Stimulated activated CD8-positive, alpha-beta memory T cell treated with anti-CD3 and anti-CD28 coated beads, Interleukin-7, amount 100 ng/mL, for 1 hour (primary cell): ENCODE measurements around the gene SV2B.
"Not testable (repeated sequence)": the region's sequence is repeated elsewhere in the genome, so short reads cannot be mapped to it uniquely, and the experiment has no call there.

ENCODE experiments used
- DNase-seq, 2 donors: peaks; one replicate each; pipeline ENCODE4 v3.0.0-alpha.2; 2020; ENCODE audit warnings: low read depth in 2 of 2

SV2B gene

DNA sequence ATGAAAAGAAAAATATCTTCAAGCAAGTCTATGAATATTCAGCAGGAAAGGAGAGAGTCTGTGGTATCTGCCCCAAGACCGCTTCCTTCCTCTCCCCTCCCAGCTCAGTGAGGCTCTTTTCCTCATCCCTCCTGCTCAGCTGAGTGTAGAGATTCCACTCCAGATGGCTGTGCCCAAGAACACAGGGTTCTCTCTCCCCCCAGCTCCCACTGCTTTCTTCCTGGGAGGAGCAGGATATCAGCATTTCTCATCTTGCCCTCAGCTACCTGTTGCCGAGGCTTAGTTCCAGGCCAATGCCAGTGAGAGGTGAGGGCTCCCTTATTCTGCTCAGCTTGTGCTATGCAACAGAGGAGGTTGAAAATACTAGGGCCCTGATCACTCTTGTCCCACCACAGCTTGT, 211.9 kb downstream of the SV2B start:
- DNase-seq: no peak

DNA sequence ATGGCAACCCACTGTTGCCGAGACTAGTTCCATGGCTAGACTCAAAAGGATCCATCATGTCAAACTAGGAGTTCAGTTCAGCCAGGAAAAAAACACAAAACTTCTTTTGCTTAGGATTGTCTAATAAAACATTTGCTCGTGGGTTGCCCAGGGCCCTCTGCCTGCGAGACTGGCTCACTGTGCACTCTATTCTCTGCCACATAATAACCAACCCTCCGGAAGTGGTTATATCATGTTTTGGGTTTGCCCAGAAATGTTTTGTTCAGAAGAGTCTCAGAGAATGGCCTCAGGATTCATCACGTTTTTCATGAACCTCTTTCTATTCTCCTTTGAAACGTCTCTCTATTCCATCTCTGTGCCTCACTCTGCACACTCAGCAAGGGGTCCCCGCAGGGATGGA, 216.1 kb downstream of the SV2B start:
- no peak for DNase-seq

DNA sequence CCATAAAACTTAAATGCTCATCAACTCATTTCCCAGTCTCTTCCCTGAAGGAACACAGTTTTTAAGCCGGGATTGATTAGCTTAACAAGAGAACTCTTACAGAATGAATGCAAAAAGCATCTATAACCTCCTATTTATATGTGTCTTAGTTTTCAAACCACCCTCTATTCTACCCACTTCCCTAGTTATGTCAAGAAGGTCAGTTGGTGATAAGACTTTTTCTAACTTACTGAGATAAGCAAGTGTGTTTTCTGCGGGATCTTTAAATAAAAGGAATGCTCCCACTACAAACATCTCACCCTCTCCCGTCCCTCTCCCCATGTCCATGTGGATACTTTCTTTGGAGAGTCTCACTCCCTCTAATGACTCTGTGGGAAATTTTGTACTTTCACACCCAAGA, 218.5 kb downstream of the SV2B start:
- no peak for DNase-seq

DNA sequence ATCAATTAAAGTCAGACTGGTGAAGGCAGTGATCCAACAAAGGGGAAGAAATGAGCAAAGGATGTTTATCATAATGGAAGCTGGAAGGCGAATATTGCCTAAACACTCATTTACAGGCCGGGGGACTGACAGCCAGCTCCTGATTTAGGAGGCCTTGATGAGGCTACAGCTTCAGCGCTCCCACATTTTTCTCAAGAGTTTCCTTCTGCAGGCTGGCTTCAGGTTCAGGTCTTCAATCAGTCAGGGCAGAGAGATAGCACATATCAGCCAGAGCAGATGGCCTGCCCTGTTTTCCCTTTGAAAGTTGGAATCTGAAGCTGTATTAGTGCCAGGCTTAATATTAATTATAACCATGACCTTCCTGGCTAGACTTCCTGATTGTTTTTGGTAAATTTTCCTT, 218.9 kb downstream of the SV2B start:
- no peak for DNase-seq

- no peak for DNase-seq
Measured at GRCh38 chr15:91319371-91320059, 219.5 kb downstream of the SV2B start.

DNA sequence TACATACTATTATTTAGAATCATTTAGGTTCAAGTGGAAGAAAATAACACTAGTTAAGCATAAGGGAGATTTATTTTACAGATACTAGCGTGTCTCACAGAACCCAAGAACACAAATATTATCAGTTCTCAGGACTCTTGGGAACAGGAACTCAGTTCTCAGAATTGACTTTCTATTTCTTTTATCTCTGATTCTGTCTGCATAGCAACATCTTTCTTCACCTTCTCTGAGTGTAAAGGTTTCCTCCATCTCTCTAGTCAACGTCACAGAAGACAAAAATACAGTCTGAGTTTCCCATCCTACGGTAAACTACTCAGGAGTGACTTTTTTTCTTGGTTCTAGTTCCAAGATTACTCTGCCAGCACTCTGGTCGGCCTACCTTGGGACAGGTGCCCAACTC, 220.0 kb downstream of the SV2B start:
- no peak for DNase-seq

DNA sequence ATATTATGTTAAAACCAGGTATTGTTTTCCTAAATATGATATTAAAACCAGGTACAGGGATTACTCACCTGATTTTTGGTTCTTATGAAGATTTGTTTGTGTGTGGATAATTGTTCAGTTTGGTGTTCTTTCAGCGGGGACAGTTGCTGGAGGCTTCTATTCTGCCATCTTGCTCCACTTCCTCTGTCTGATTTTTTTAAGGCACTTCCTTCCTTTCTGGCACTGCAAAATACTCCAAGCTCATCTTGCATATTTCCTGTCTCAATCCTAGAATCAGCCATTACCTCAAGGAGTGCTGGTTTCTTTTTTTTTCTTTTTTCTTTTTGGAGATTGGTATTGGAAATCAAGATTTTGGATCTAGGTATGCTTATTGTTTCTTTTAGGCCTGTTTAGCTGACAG, 229.9 kb downstream of the SV2B start:
- DNase-seq: no peak

- DNase-seq: no peak
Measured at GRCh38 chr15:91331581-91331980, 231.5 kb downstream of the SV2B start.

DNA sequence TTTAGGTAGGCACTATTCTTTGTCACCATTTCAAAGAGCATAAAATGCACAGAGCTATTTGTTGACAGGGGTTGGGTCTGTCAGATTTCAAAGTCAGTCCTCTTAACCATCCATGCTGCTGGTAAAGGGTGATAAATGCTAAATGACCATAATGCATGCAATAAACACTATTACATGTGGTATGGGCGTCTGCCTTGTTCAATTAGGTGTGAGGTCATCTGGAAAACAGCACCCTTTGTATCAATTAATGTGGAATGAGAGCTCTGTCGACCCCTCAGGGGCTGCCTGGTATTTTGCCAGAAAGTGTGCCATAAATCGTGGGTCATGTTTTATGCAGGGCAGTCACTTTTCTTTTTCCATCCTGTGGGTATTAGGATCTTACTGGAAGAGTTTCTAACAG, 235.6 kb downstream of the SV2B start:
- DNase-seq: no peak

DNA sequence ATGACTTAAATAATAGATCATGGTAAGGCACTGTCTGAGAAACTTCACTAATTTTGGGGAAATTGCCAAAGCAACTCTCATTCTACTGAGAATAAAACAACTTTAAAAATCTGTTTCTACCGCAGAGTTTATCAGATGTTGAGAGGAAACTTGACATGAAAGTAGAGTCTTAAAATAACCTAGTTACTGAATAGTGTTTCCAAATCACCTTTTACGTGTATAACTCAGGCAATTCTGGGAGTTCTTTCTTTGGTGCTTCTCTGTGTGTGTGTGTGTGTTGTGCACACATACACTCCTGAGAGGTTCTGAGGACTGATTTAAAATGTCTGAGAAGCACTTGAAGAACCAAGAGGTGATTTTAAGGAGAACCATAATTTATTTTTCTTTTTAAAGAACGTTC, 236.6 kb downstream of the SV2B start:
- DNase-seq: no peak

GRCh38 chr15:91338766-91339165, 238.7 kb downstream of the SV2B start:
- DNase-seq: no peak

GRCh38 chr15:91342097-91342496, 242.0 kb downstream of the SV2B start:
- DNase-seq: no peak

GRCh38 chr15:91344912-91345311, 244.9 kb downstream of the SV2B start:
- DNase-seq: not testable (repeated sequence)

DNA sequence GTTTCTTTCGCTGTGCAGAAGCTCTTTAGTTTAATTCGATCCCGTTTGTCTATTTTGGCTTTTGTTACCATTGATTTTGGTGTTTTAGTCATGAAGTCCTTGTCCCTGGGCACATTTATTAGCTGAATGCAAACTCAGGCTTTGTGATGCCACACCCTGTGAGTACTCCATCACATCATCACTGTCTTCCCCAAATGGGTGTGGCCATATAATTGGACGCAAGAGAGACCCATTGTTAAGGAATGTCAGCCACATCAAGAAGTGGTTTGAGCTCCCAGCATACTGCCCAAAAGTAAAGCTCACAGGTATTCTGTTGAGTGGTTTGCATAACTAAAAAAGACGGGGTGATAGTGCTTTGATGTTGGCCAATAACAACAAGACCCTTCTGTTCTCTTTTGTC, 245.7 kb downstream of the SV2B start:
- no peak for DNase-seq

DNA sequence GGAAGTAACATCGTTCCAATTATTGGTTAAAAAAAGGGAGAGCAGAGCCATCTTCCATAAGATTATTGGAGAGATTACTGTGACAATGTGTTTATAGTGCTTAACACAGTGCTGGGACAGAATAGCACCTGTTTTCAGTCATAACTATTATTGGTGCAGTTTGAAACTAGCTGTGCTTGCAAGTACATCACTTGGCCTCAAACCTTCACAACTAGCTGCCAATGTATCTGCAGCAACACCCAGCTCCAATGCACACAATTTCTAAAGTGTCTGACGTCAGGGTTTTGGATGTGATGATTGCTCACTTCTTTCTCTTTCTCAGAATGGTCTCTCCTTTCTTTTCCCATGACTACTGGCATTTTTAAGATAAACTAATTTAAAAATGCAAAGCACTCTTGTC, 246.2 kb downstream of the SV2B start:
- no peak for DNase-seq

- DNase-seq: no peak
Measured at GRCh38 chr15:91348752-91349500, 248.9 kb downstream of the SV2B start.
